A549 (cell line): Measurements from ENCODE around the gene USP54.

Experiments
- CBX2 ChIP-seq: fragments of 200-600 bp; sonication (generic); IDR thresholded peaks from 2 replicates; pipeline ENCODE4 v1.6.1; 2016; ENCODE audit warnings: low read depth, mild to moderate bottlenecking, borderline replicate concordance
- CHD4 ChIP-seq: fragments of 200-600 bp; sonication (generic); IDR thresholded peaks from 2 replicates; pipeline ENCODE4 v1.6.1; 2016; ENCODE audit warnings: antibody characterized with exemption, mild to moderate bottlenecking, borderline replicate concordance
- EHMT2 ChIP-seq: fragments of 200-600 bp; sonication (generic); IDR thresholded peaks from 2 replicates; pipeline ENCODE4 v1.6.1; 2016; ENCODE audit warnings: antibody characterized with exemption, low read depth, mild to moderate bottlenecking, moderate library complexity
- HDAC2 ChIP-seq: fragments of 200-600 bp; sonication (generic); IDR thresholded peaks from 2 replicates; pipeline ENCODE4 v1.6.1; 2016
- MYC ChIP-seq: IDR thresholded peaks from 2 replicates; pipeline ENCODE4 v1.6.1; 2012; ENCODE audit warnings: mild to moderate bottlenecking, inconsistent platforms, low read length, improper control_type of control experiment, borderline replicate concordance
- POLR2A ChIP-seq: IDR thresholded peaks from 2 replicates; pipeline ENCODE4 v1.6.1; 2012; ENCODE audit warnings: mild to moderate bottlenecking, low read length
- RAD21 ChIP-seq, 2 experiments: fragments of >200 bp in 1 of 2; sonication (Bioruptor Twin) in 1 of 2; formaldehyde crosslinking in 1 of 2; IDR thresholded peaks in 1 of 2; conservative IDR thresholded peaks in 1 of 2; 2 replicates in 1 of 2; 3 replicates in 1 of 2; pipeline ENCODE4 v1.6.1; 2012 to 2018; ENCODE audit warnings: inconsistent platforms in 1 of 2
- REST ChIP-seq: fragments of 200-600 bp; sonication (generic); IDR thresholded peaks from 2 replicates; pipeline ENCODE4 v1.6.1; 2016; ENCODE audit warnings: antibody characterized with exemption, mild to moderate bottlenecking, moderate library complexity
- TF ChIP-seq, protein P1 (sequence below): fragments of >200 bp; sonication (Bioruptor Twin); formaldehyde crosslinking; IDR thresholded peaks from 3 replicates; pipeline ENCODE4 v1.5.1; 2016

DNA sequence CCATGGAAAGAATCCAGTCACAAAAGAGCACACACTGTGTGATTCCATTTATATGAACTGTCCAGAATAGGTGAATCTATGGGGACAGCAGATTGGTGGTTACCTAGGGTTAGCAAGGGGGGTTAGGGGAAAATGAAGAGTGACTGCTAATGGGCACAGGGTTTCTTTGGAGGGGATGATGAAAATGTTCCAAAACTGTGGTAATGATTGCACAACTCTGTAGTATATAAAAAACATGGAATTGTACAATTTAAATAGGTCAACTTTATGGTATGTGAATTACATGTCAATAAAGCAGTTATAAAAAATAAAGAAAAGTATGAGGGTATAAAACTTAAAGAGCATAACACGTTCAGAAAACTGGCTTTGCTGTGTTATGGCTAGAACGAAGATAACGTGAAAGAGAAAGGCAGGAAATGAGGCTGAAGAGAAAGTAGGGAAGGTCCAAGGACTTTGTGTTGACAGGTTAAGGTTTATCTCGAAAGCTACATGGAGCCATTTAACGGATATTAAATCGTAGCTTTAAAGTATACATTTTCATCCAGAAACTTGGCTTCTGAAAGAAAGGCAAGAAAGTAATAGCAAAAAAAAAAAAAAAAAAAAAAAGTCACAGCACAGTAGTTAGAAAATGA lies 131.3 kb downstream of the USP54 start:
- TF ChIP-seq, protein P1, sequence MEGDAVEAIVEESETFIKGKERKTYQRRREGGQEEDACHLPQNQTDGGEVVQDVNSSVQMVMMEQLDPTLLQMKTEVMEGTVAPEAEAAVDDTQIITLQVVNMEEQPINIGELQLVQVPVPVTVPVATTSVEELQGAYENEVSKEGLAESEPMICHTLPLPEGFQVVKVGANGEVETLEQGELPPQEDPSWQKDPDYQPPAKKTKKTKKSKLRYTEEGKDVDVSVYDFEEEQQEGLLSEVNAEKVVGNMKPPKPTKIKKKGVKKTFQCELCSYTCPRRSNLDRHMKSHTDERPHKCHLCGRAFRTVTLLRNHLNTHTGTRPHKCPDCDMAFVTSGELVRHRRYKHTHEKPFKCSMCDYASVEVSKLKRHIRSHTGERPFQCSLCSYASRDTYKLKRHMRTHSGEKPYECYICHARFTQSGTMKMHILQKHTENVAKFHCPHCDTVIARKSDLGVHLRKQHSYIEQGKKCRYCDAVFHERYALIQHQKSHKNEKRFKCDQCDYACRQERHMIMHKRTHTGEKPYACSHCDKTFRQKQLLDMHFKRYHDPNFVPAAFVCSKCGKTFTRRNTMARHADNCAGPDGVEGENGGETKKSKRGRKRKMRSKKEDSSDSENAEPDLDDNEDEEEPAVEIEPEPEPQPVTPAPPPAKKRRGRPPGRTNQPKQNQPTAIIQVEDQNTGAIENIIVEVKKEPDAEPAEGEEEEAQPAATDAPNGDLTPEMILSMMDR: no peak
- no peak for TF ChIP-seq HDAC2
- no peak for TF ChIP-seq CHD4
- no peak for TF ChIP-seq RAD21 (conservative IDR thresholded peaks at IDR 0.05 in 1 of 2, IDR thresholded peaks at IDR 0.05 in 1 of 2)
- no peak for TF ChIP-seq REST
- TF ChIP-seq EHMT2: no peak
- no peak for TF ChIP-seq POLR2A
- no peak for TF ChIP-seq MYC
- TF ChIP-seq CBX2: no peak
